Measurements from ENCODE around the gene ACCSL.

The ACCSL gene

GRCh38 chr11:44008088-44008501 is 39.7 kb upstream of the ACCSL start:
- H3K4me3 ChIP-seq (ENCODE audit: low read depth, low read length), result no peak overlapping the region
- H3K27me3 ChIP-seq (ENCODE audit: control insufficient read depth, insufficient read depth, low read length), result no peaks in the 10 kb centered on the region
- peaks cover 11% of the 10 kb centered on the region; the same call in 1 of the 2 replicates for H3K4me1 ChIP-seq (ENCODE audit: control insufficient read depth, insufficient read depth, low read length)
- no peaks in the 10 kb centered on the region for H3K9me3 ChIP-seq (ENCODE audit: control insufficient read depth, insufficient read depth, low read length)
- no peak overlapping the region for H3K27ac ChIP-seq (ENCODE audit: low read depth, low read length)
- no peaks in the 10 kb centered on the region for H3K36me3 ChIP-seq (ENCODE audit: control insufficient read depth, insufficient read depth, low read length)
- H3K9ac ChIP-seq (ENCODE audit: low read depth, low read length), result no peak overlapping the region

- Histone ChIP-seq H3K9ac (ENCODE audit: low read depth, low read length) (no peak overlapping the region), H3K9me3 (ENCODE audit: control insufficient read depth, insufficient read depth, low read length) (no peaks in the 10 kb centered on the region), H3K27me3 (ENCODE audit: control insufficient read depth, insufficient read depth, low read length) (no peaks in the 10 kb centered on the region)
Observed at GRCh38 chr11:44008698-44009097, 39.1 kb upstream of the ACCSL start.

GRCh38 chr11:44010789-44011251 is 37.0 kb upstream of the ACCSL start:
- no peaks in the 10 kb centered on the region for H3K9me3 ChIP-seq (ENCODE audit: control insufficient read depth, insufficient read depth, low read length)
- no peaks in the 10 kb centered on the region for H3K27me3 ChIP-seq (ENCODE audit: control insufficient read depth, insufficient read depth, low read length)
- no peaks in the 10 kb centered on the region for H3K4me1 ChIP-seq (ENCODE audit: control insufficient read depth, insufficient read depth, low read length)
- no peak overlapping the region for H3K27ac ChIP-seq (ENCODE audit: low read depth, low read length)
- H3K4me3 ChIP-seq (ENCODE audit: low read depth, low read length), result no peak overlapping the region
- no peaks in the 10 kb centered on the region for H3K36me3 ChIP-seq (ENCODE audit: control insufficient read depth, insufficient read depth, low read length)
- H3K9ac ChIP-seq (ENCODE audit: low read depth, low read length), result no peak overlapping the region

More at GRCh38 chr11:44008698-44009097, 39.1 kb upstream of the ACCSL start:
- no peak overlapping the region for H3K4me3 ChIP-seq (ENCODE audit: low read depth, low read length)
- H3K36me3 ChIP-seq (ENCODE audit: control insufficient read depth, insufficient read depth, low read length), result no peaks in the 10 kb centered on the region
- peaks cover 11% of the 10 kb centered on the region; the same call in 1 of the 2 replicates for H3K4me1 ChIP-seq (ENCODE audit: control insufficient read depth, insufficient read depth, low read length)
- no peak overlapping the region for H3K27ac ChIP-seq (ENCODE audit: low read depth, low read length)

- Histone ChIP-seq H3K4me3 (ENCODE audit: low read depth, low read length) (no peak overlapping the region), H3K4me1 (ENCODE audit: control insufficient read depth, insufficient read depth, low read length) (no peaks in the 10 kb centered on the region), H3K9me3 (ENCODE audit: control insufficient read depth, insufficient read depth, low read length) (no peaks in the 10 kb centered on the region), H3K36me3 (ENCODE audit: control insufficient read depth, insufficient read depth, low read length) (no peaks in the 10 kb centered on the region), H3K27me3 (ENCODE audit: control insufficient read depth, insufficient read depth, low read length) (no peaks in the 10 kb centered on the region), H3K9ac (ENCODE audit: low read depth, low read length) (no peak overlapping the region), H3K27ac (ENCODE audit: low read depth, low read length) (no peak overlapping the region)
Observed at GRCh38 chr11:44011797-44012196, 36.0 kb upstream of the ACCSL start.

GRCh38 chr11:44014968-44015623 is 32.7 kb upstream of the ACCSL start:
- no peak overlapping the region for H3K27ac ChIP-seq (ENCODE audit: low read depth, low read length)
- no peaks in the 10 kb centered on the region for H3K27me3 ChIP-seq (ENCODE audit: control insufficient read depth, insufficient read depth, low read length)
- H3K4me3 ChIP-seq (ENCODE audit: low read depth, low read length), result no peak overlapping the region
- no peaks in the 10 kb centered on the region for H3K4me1 ChIP-seq (ENCODE audit: control insufficient read depth, insufficient read depth, low read length)
- H3K9ac ChIP-seq (ENCODE audit: low read depth, low read length), result no peak overlapping the region
- no peaks in the 10 kb centered on the region for H3K36me3 ChIP-seq (ENCODE audit: control insufficient read depth, insufficient read depth, low read length)
- no peaks in the 10 kb centered on the region for H3K9me3 ChIP-seq (ENCODE audit: control insufficient read depth, insufficient read depth, low read length)

GRCh38 chr11:44015624-44016007 is 32.2 kb upstream of the ACCSL start:
- H3K27ac ChIP-seq (ENCODE audit: low read depth, low read length), result no peak overlapping the region
- no peak overlapping the region for H3K9ac ChIP-seq (ENCODE audit: low read depth, low read length)
- H3K27me3 ChIP-seq (ENCODE audit: control insufficient read depth, insufficient read depth, low read length), result no peaks in the 10 kb centered on the region
- H3K9me3 ChIP-seq (ENCODE audit: control insufficient read depth, insufficient read depth, low read length), result no peaks in the 10 kb centered on the region
- H3K4me3 ChIP-seq (ENCODE audit: low read depth, low read length), result no peak overlapping the region
- no peaks in the 10 kb centered on the region for H3K4me1 ChIP-seq (ENCODE audit: control insufficient read depth, insufficient read depth, low read length)
- no peaks in the 10 kb centered on the region for H3K36me3 ChIP-seq (ENCODE audit: control insufficient read depth, insufficient read depth, low read length)

- Histone ChIP-seq H3K36me3 (ENCODE audit: control insufficient read depth, insufficient read depth, low read length) (no peaks in the 10 kb centered on the region), H3K4me1 (ENCODE audit: control insufficient read depth, insufficient read depth, low read length) (no peaks in the 10 kb centered on the region), H3K27me3 (ENCODE audit: control insufficient read depth, insufficient read depth, low read length) (no peaks in the 10 kb centered on the region), H3K27ac (ENCODE audit: low read depth, low read length) (no peak overlapping the region), H3K9me3 (ENCODE audit: control insufficient read depth, insufficient read depth, low read length) (no peaks in the 10 kb centered on the region), H3K4me3 (ENCODE audit: low read depth, low read length) (no peak overlapping the region), H3K9ac (ENCODE audit: low read depth, low read length) (no peak overlapping the region)
Observed at GRCh38 chr11:44016131-44016530, 31.6 kb upstream of the ACCSL start.

GRCh38 chr11:44016546-44017442 is 31.0 kb upstream of the ACCSL start:
- H3K4me3 ChIP-seq (ENCODE audit: low read depth, low read length), result no peak overlapping the region
- H3K27ac ChIP-seq (ENCODE audit: low read depth, low read length), result no peak overlapping the region

GRCh38 chr11:44017443-44018126 is 30.2 kb upstream of the ACCSL start:
- no peaks in the 10 kb centered on the region for H3K27me3 ChIP-seq (ENCODE audit: control insufficient read depth, insufficient read depth, low read length)

More at GRCh38 chr11:44016546-44017442, 31.0 kb upstream of the ACCSL start:
- Histone ChIP-seq H3K9me3 (ENCODE audit: control insufficient read depth, insufficient read depth, low read length) (no peaks in the 10 kb centered on the region), H3K36me3 (ENCODE audit: control insufficient read depth, insufficient read depth, low read length) (no peaks in the 10 kb centered on the region), H3K4me1 (ENCODE audit: control insufficient read depth, insufficient read depth, low read length) (no peaks in the 10 kb centered on the region), H3K27me3 (ENCODE audit: control insufficient read depth, insufficient read depth, low read length) (no peaks in the 10 kb centered on the region), H3K9ac (ENCODE audit: low read depth, low read length) (no peak overlapping the region)

GRCh38 chr11:44018127-44018521 is 29.7 kb upstream of the ACCSL start:
- Histone ChIP-seq H3K9me3 (ENCODE audit: control insufficient read depth, insufficient read depth, low read length) (no peaks in the 10 kb centered on the region), H3K27ac (ENCODE audit: low read depth, low read length) (no peak overlapping the region), H3K4me1 (ENCODE audit: control insufficient read depth, insufficient read depth, low read length) (no peaks in the 10 kb centered on the region), H3K9ac (ENCODE audit: low read depth, low read length) (no peak overlapping the region), H3K4me3 (ENCODE audit: low read depth, low read length) (no peak overlapping the region), H3K36me3 (ENCODE audit: control insufficient read depth, insufficient read depth, low read length) (no peaks in the 10 kb centered on the region), H3K27me3 (ENCODE audit: control insufficient read depth, insufficient read depth, low read length) (no peaks in the 10 kb centered on the region)

More at GRCh38 chr11:44017443-44018126, 30.2 kb upstream of the ACCSL start:
- no peaks in the 10 kb centered on the region for H3K9me3 ChIP-seq (ENCODE audit: control insufficient read depth, insufficient read depth, low read length)
- H3K4me3 ChIP-seq (ENCODE audit: low read depth, low read length), result no peak overlapping the region
- no peak overlapping the region for H3K27ac ChIP-seq (ENCODE audit: low read depth, low read length)
- no peaks in the 10 kb centered on the region for H3K36me3 ChIP-seq (ENCODE audit: control insufficient read depth, insufficient read depth, low read length)
- H3K9ac ChIP-seq (ENCODE audit: low read depth, low read length), result no peak overlapping the region
- H3K4me1 ChIP-seq (ENCODE audit: control insufficient read depth, insufficient read depth, low read length), result no peaks in the 10 kb centered on the region
